ENCODE results near the gene TFIP11. TPM values are rescaled to one million over a fixed set of nuclear protein-coding genes. Genes with fewer than 3 reads are reported as not detected.

The TFIP11 gene
- polyA plus RNA-seq = 10 to 100 TPM; 14.5 to 33.0 (median 32.5) TPM
- long read RNA-seq, donor 1, transcript TFIP11-204 (15 exons, 3,586 nt) = major isoform, 9 of 24 reads
- long read RNA-seq, donor 1, partial matches to known transcripts = 11 of 24 reads
- long read RNA-seq, donor 1, other reads (novel, unspliced or antisense) = 0 of 24 reads
- long read RNA-seq, donor 2, transcript TFIP11-204 (15 exons, 3,586 nt) = major isoform, 5 of 5 reads
- long read RNA-seq, donor 2, partial matches to known transcripts = 0 of 5 reads
- long read RNA-seq, donor 2, other reads (novel, unspliced or antisense) = 0 of 5 reads
- long read RNA-seq, donor 3, partial matches to known transcripts = 0 of 3 reads
- long read RNA-seq, donor 3, other reads (novel, unspliced or antisense) = 0 of 3 reads
- long read RNA-seq, donor 4 = 0 reads
- long read RNA-seq, donor 5, partial matches to known transcripts = 15 of 16 reads
- long read RNA-seq, donor 5, other reads (novel, unspliced or antisense) = 0 of 16 reads
- long read RNA-seq, donor 6, transcript TFIP11-204 (15 exons, 3,586 nt) = major isoform, 6 of 7 reads
- long read RNA-seq, donor 6, partial matches to known transcripts = 0 of 7 reads
- long read RNA-seq, donor 6, other reads (novel, unspliced or antisense) = 0 of 7 reads
- long read RNA-seq, donor 7, partial matches to known transcripts = 0 of 6 reads
- long read RNA-seq, donor 7, other reads (novel, unspliced or antisense) = 0 of 6 reads
- long read RNA-seq, donor 8 = 0 reads
- long read RNA-seq, donor 9, partial matches to known transcripts = 0 of 1 reads
- long read RNA-seq, donor 9, other reads (novel, unspliced or antisense) = 0 of 1 reads
- long read RNA-seq, donor 10, transcript TFIP11-204 (15 exons, 3,586 nt) = major isoform, 9 of 9 reads
- long read RNA-seq, donor 10, partial matches to known transcripts = 0 of 9 reads
- long read RNA-seq, donor 10, other reads (novel, unspliced or antisense) = 0 of 9 reads

GRCh38 chr22:26512149-26512793 is at the start of gene TFIP11:
TSS of gene TFIP11 (minus strand) at chr22:26512473. CDS start at chr22:26510272, 2,201 bp downstream.
- H3K4me3 ChIP-seq (ENCODE audit: low read depth in 1 of 3, low read length in 3 of 3) = peak within 1 kb of the TSS; percentile 67 to 96 (median 68)
- no peaks in the 10 kb centered on the region for H3K27me3 ChIP-seq (ENCODE audit: control insufficient read depth in 3 of 3, insufficient read depth in 3 of 3, low read length in 3 of 3)
- DNase-seq (peak; percentile 92 to 96), FAIRE-seq (no peak)
- H3K9me3 ChIP-seq (ENCODE audit: control insufficient read depth in 2 of 2, insufficient read depth in 1 of 2, low read depth in 1 of 2, low read length in 1 of 2) = no peaks in the 10 kb centered on the region
- peak within 1 kb of the TSS; percentile 2 to 81 (median 60) for H3K27ac ChIP-seq (ENCODE audit: low read depth in 1 of 3, low read length in 2 of 3)
- peaks cover 2 to 11% (median 3%) of the 10 kb centered on the region in 3 donors for H3K4me1 ChIP-seq (ENCODE audit: control insufficient read depth in 3 of 3, insufficient read depth in 2 of 3, low read depth in 1 of 3, low read length in 2 of 3)
- peaks cover 0 to 20% (median 12%) of the 10 kb centered on the region in 3 donors for H3K36me3 ChIP-seq (ENCODE audit: control insufficient read depth in 3 of 3, insufficient read depth in 2 of 3, low read depth in 1 of 3, low read length in 3 of 3)
- 0 to 1% (median 1%) methylated on average over 40 of the region's 40 CpGs for WGBS, 3 donors

DNA sequence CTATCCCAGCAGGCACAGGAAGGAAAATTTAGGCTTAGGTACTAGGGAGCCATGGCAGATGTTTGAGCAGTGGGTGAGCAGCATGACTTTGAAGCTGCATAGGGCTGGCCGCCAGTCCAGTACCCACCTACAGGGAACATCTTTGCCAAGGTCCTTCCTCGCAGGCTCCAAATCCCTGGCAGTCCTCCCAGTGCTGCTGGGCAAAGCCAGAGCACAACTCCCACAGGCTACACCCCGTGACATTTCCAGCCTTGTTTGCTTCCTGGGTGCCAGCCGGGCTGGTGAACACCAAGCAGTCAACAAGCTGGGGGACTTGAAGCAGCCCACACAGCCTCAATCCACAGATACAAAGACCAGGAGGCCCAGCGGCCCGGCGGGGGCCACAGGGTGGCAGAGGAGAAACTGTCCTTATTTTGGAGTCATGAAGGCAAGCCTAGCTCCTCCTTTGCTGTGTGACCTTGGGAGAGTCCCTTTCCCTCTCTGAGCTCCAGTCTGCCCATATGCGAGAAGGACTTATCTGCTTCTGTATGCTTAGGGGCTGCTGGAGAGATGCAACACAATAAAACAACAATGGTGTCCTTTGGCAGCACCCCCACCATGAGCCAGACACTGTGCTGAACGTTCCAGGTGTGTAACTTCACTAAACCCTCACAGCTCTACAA is 49.6 kb upstream of the TFIP11 start:
- no peaks in the 10 kb centered on the region for H3K9me3 ChIP-seq (ENCODE audit: control insufficient read depth in 2 of 2, insufficient read depth in 1 of 2, low read depth in 1 of 2, low read length in 1 of 2)
- no peak for FAIRE-seq
- H3K27ac ChIP-seq (ENCODE audit: low read depth in 1 of 3, low read length in 2 of 3) = no peak overlapping the region
- no peak for DNase-seq
- H3K4me3 ChIP-seq (ENCODE audit: low read depth in 1 of 3, low read length in 3 of 3) = no peak overlapping the region
- H3K4me1 ChIP-seq (ENCODE audit: control insufficient read depth in 3 of 3, insufficient read depth in 2 of 3, low read depth in 1 of 3, low read length in 2 of 3) = no peaks in the 10 kb centered on the region
- peaks cover 0 to 21% (median 0%) of the 10 kb centered on the region in 3 donors for H3K36me3 ChIP-seq (ENCODE audit: control insufficient read depth in 3 of 3, insufficient read depth in 2 of 3, low read depth in 1 of 3, low read length in 3 of 3)
- 76 to 84% (median 79%) methylated on average over 9 of the region's 9 CpGs for WGBS, 3 donors
- no peaks in the 10 kb centered on the region for H3K27me3 ChIP-seq (ENCODE audit: control insufficient read depth in 3 of 3, insufficient read depth in 3 of 3, low read length in 3 of 3)

GRCh38 chr22:26559961-26560575 is 47.8 kb upstream of the TFIP11 start:
- H3K27ac ChIP-seq (ENCODE audit: low read depth in 1 of 3, low read length in 2 of 3) = no peak overlapping the region
- FAIRE-seq (no peak), DNase-seq (no peak)
- no peaks in the 10 kb centered on the region for H3K9me3 ChIP-seq (ENCODE audit: control insufficient read depth in 2 of 2, insufficient read depth in 1 of 2, low read depth in 1 of 2, low read length in 1 of 2)
- 91 to 93% (median 93%) methylated on average over 13 of the region's 13 CpGs for WGBS, 3 donors
- H3K36me3 ChIP-seq (ENCODE audit: control insufficient read depth in 3 of 3, insufficient read depth in 2 of 3, low read depth in 1 of 3, low read length in 3 of 3) = peaks cover 0 to 19% (median 0%) of the 10 kb centered on the region in 3 donors
- no peak overlapping the region for H3K4me3 ChIP-seq (ENCODE audit: low read depth in 1 of 3, low read length in 3 of 3)
- no peaks in the 10 kb centered on the region for H3K27me3 ChIP-seq (ENCODE audit: control insufficient read depth in 3 of 3, insufficient read depth in 3 of 3, low read length in 3 of 3)
- H3K4me1 ChIP-seq (ENCODE audit: control insufficient read depth in 3 of 3, insufficient read depth in 2 of 3, low read depth in 1 of 3, low read length in 2 of 3) = no peaks in the 10 kb centered on the region

DNA sequence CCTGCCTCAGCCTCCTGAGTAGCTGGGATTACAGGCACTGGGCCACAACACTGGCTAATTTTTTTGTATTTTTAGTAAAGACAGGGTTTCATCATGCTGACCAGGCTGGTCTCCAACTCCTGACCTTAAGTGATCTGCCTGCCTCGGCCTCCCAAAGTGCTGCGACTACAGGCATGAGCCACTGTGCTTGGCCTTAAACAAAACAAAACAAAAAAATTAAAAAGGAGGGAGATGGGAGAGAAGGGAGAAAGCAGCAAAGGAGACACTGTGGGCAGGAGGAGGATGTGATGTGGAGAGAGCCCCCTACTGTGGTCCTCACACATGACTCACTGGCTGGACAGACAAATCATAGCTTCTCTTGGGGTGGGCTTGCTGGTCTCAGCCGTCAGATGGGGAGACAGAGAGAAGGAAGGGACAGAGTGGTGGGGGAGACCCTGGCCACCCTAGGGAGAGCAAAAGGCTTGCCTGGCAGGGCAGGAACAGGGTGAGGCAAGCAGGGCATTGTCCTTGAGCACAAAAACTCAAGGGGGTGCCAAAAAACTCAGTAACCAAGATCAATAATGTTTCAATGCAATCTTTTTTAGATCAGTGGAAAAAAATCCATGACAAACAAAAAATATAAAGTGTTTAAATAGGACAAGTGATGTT is 46.1 kb upstream of the TFIP11 start:
- FAIRE-seq = no peak
- 76 to 95% (median 94%) methylated on average over 3 of the region's 3 CpGs for WGBS, 3 donors

DNA sequence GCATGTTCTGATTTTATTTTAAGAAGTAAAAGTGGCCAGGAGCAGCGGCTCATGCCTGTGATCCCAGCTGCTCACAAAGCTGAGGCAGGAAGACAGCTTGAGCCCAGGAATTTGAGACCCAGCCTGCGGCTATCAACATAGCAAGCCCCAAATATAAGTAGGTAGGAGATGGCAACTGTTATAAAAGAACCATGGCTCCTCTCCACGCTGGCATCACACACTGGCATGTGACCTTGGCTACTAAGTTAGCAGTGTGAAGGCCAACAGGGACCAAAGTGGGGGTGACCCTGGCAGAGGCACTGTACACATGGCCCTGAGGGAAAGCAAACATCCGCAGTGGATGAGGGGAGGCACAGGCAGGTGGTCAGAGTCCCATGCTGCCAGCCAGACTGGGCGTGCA is 44.6 kb upstream of the TFIP11 start:
- no peaks in the 10 kb centered on the region for H3K4me1 ChIP-seq (ENCODE audit: control insufficient read depth in 3 of 3, insufficient read depth in 2 of 3, low read depth in 1 of 3, low read length in 2 of 3)
- H3K4me3 ChIP-seq (ENCODE audit: low read depth in 1 of 3, low read length in 3 of 3) = no peak overlapping the region
- H3K9me3 ChIP-seq (ENCODE audit: control insufficient read depth in 2 of 2, insufficient read depth in 1 of 2, low read depth in 1 of 2, low read length in 1 of 2) = no peaks in the 10 kb centered on the region
- peaks cover 0 to 7% (median 0%) of the 10 kb centered on the region in 3 donors for H3K36me3 ChIP-seq (ENCODE audit: control insufficient read depth in 3 of 3, insufficient read depth in 2 of 3, low read depth in 1 of 3, low read length in 3 of 3)
- H3K27ac ChIP-seq (ENCODE audit: low read depth in 1 of 3, low read length in 2 of 3) = no peak overlapping the region
- no peak for FAIRE-seq
- WGBS, 3 donors = 88 to 96% (median 89%) methylated on average over 5 of the region's 5 CpGs
- no peak for DNase-seq
- no peaks in the 10 kb centered on the region for H3K27me3 ChIP-seq (ENCODE audit: control insufficient read depth in 3 of 3, insufficient read depth in 3 of 3, low read length in 3 of 3)

More for the DNA sequence above, 46.1 kb upstream of the TFIP11 start:
- no peak for DNase-seq
- Histone ChIP-seq H3K9me3 (ENCODE audit: control insufficient read depth in 2 of 2, insufficient read depth in 1 of 2, low read depth in 1 of 2, low read length in 1 of 2) (no peaks in the 10 kb centered on the region), H3K36me3 (ENCODE audit: control insufficient read depth in 3 of 3, insufficient read depth in 2 of 3, low read depth in 1 of 3, low read length in 3 of 3) (peaks cover 0 to 7% (median 0%) of the 10 kb centered on the region in 3 donors), H3K4me3 (ENCODE audit: low read depth in 1 of 3, low read length in 3 of 3) (no peak overlapping the region), H3K27me3 (ENCODE audit: control insufficient read depth in 3 of 3, insufficient read depth in 3 of 3, low read length in 3 of 3) (no peaks in the 10 kb centered on the region), H3K4me1 (ENCODE audit: control insufficient read depth in 3 of 3, insufficient read depth in 2 of 3, low read depth in 1 of 3, low read length in 2 of 3) (no peaks in the 10 kb centered on the region), H3K27ac (ENCODE audit: low read depth in 1 of 3, low read length in 2 of 3) (no peak overlapping the region)

DNA sequence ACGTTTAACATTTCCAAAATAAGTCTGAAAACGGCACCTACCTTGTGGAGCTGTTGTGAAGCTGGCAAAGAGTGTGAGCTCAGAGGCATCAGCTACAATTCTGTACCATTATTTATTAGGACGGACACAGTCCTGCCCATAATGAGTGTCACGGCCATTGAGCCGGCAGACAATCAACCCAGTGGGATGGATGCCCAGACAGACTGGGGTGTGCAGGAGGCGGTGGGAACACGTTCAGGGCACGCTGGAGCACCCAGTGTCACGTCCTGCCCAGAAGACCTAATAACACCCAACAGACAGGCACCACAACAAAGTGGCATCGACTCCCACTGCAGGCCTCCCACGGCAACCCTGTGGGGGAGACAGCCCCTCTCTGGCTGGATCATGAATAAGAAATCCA is 43.2 kb upstream of the TFIP11 start:
- Histone ChIP-seq H3K36me3 (ENCODE audit: control insufficient read depth in 3 of 3, insufficient read depth in 2 of 3, low read depth in 1 of 3, low read length in 3 of 3) (peaks cover 0 to 9% (median 0%) of the 10 kb centered on the region in 3 donors), H3K9me3 (ENCODE audit: control insufficient read depth in 2 of 2, insufficient read depth in 1 of 2, low read depth in 1 of 2, low read length in 1 of 2) (no peaks in the 10 kb centered on the region), H3K4me3 (ENCODE audit: low read depth in 1 of 3, low read length in 3 of 3) (no peak overlapping the region), H3K27ac (ENCODE audit: low read depth in 1 of 3, low read length in 2 of 3) (no peak overlapping the region), H3K27me3 (ENCODE audit: control insufficient read depth in 3 of 3, insufficient read depth in 3 of 3, low read length in 3 of 3) (no peaks in the 10 kb centered on the region), H3K4me1 (ENCODE audit: control insufficient read depth in 3 of 3, insufficient read depth in 2 of 3, low read depth in 1 of 3, low read length in 2 of 3) (no peaks in the 10 kb centered on the region)
- DNase-seq = no peak
- no peak for FAIRE-seq
- WGBS, 3 donors = 87 to 94% (median 93%) methylated on average over 11 of the region's 11 CpGs

GRCh38 chr22:26554956-26555355 is 42.7 kb upstream of the TFIP11 start:
- WGBS, 3 donors = 84% methylated on average over 6 of the region's 6 CpGs
- H3K4me3 ChIP-seq (ENCODE audit: low read depth in 1 of 3, low read length in 3 of 3) = no peak overlapping the region
- H3K36me3 ChIP-seq (ENCODE audit: control insufficient read depth in 3 of 3, insufficient read depth in 2 of 3, low read depth in 1 of 3, low read length in 3 of 3) = peaks cover 0 to 7% (median 0%) of the 10 kb centered on the region in 3 donors
- DNase-seq (no peak), FAIRE-seq (no peak)
- no peaks in the 10 kb centered on the region for H3K9me3 ChIP-seq (ENCODE audit: control insufficient read depth in 2 of 2, insufficient read depth in 1 of 2, low read depth in 1 of 2, low read length in 1 of 2)
- H3K27ac ChIP-seq (ENCODE audit: low read depth in 1 of 3, low read length in 2 of 3) = no peak overlapping the region
- H3K27me3 ChIP-seq (ENCODE audit: control insufficient read depth in 3 of 3, insufficient read depth in 3 of 3, low read length in 3 of 3) = no peaks in the 10 kb centered on the region
- H3K4me1 ChIP-seq (ENCODE audit: control insufficient read depth in 3 of 3, insufficient read depth in 2 of 3, low read depth in 1 of 3, low read length in 2 of 3) = no peaks in the 10 kb centered on the region

All from small intestine (tissue), 16 donors.